Endothelial cell of umbilical vein (primary cell): ENCODE measurements around the gene ZBTB17. TPM values are rescaled to one million over a fixed set of nuclear protein-coding genes. Genes with fewer than 3 reads are reported as not detected.

Experiments
- BruUV-seq: library from RNA; stranded (reverse); fragments of 400-500 nt; replicated peaks from 2 replicates; lab custom pipeline; 2021; lab: Mats Ljungman, UMichigan
- CTCF ChIA-PET: fragments of 300-600, 350-600 bp; sonication (Branson Sonifier 250); formaldehyde crosslinking; loops from one replicate; lab custom pipeline; 2021; ENCODE audit warnings: antibody characterized with exemption, inconsistent platforms; lab: Charles Lee
- POLR2A ChIA-PET: fragments of 300-600, 350-600 bp; sonication (Branson Sonifier 250); formaldehyde crosslinking; loops from one replicate; lab custom pipeline; 2021; ENCODE audit warnings: antibody characterized with exemption, inconsistent platforms; lab: Charles Lee
- DNase-seq: peaks from one replicate; pipeline ENCODE4 v3.0.0-alpha.2; 2011; ENCODE audit warnings: low read depth, low spot score
- FAIRE-seq: peaks from 2 replicates; lab custom pipeline; 2011; peaks lifted over from hg19 to GRCh38; lab: Jason Lieb, UNC
- H2AFZ ChIP-seq: 2 replicates; pipeline ENCODE4 v1.6.0; 2012; ENCODE audit warnings: low read depth, low read length, control low read depth, inconsistent platforms
- H3K27ac ChIP-seq: 2 replicates; pipeline ENCODE4 v1.5.1; 2011; ENCODE audit warnings: low read depth, mild to moderate bottlenecking, control low read depth, low read length, moderate library complexity; ENCODE audit not compliant: insufficient read depth
- H3K27me3 ChIP-seq, 2 experiments: 2 replicates each; pipeline versions ENCODE4 v1.6.0 to v1.6.1; 2011; ENCODE audit warnings: low read length in 2 of 2, mixed read lengths in 1 of 2; ENCODE audit not compliant: control insufficient read depth in 2 of 2, insufficient read depth in 2 of 2
- H3K36me3 ChIP-seq, 2 experiments: 2 replicates in 1 of 2; 3 replicates in 1 of 2; pipeline ENCODE4 v1.5.1; 2011; ENCODE audit warnings: low read length in 2 of 2, mild to moderate bottlenecking in 1 of 2, moderate library complexity in 1 of 2; ENCODE audit not compliant: control insufficient read depth in 2 of 2, insufficient read depth in 2 of 2; ENCODE audit errors: extremely low read depth in 1 of 2
- H3K4me1 ChIP-seq: 3 replicates; pipeline ENCODE4 v1.5.1; 2011; ENCODE audit warnings: mild to moderate bottlenecking, low read length; ENCODE audit not compliant: control insufficient read depth, insufficient read depth; ENCODE audit errors: extremely low read depth
- H3K4me2 ChIP-seq: 2 replicates; pipeline ENCODE4 v1.6.1; 2011; ENCODE audit warnings: low read length, control low read depth, mixed read lengths; ENCODE audit not compliant: insufficient read depth
- H3K4me3 ChIP-seq, 3 experiments: fragments of 200-600 bp in 1 of 3; sonication (generic), shearing (Covaris generic) in 1 of 3; replicated peaks in 1 of 3; 2 replicates each; pipeline ENCODE4 v1.5.1; 2011 to 2016; ENCODE audit warnings: control low read depth in 3 of 3, low read length in 3 of 3, mild to moderate bottlenecking in 2 of 3, inconsistent platforms in 1 of 3, low read depth in 1 of 3, moderate library complexity in 1 of 3; ENCODE audit not compliant: insufficient read depth in 1 of 3
- H3K79me2 ChIP-seq: 2 replicates; pipeline ENCODE4 v1.6.0; 2012; ENCODE audit warnings: low read length, inconsistent platforms; ENCODE audit not compliant: control insufficient read depth, insufficient read depth
- H3K9ac ChIP-seq: replicated peaks from 2 replicates; pipeline ENCODE3; 2011; ENCODE audit warnings: low read length, control low read depth; ENCODE audit not compliant: insufficient read depth; ENCODE audit errors: extremely low read depth
- H3K9me1 ChIP-seq: replicated peaks from 3 replicates; pipeline ENCODE4 v1.6.0; 2011; ENCODE audit warnings: mild to moderate bottlenecking, low read length; ENCODE audit not compliant: control insufficient read depth, insufficient read depth; ENCODE audit errors: extremely low read depth
- H3K9me3 ChIP-seq: replicated peaks from 2 replicates; pipeline ENCODE4 v1.5.1; 2012; ENCODE audit warnings: low read length, inconsistent platforms; ENCODE audit not compliant: control insufficient read depth, insufficient read depth
- H4K20me1 ChIP-seq: replicated peaks from 2 replicates; pipeline ENCODE3; 2011; ENCODE audit warnings: mild to moderate bottlenecking, low read length; ENCODE audit not compliant: control insufficient read depth, insufficient read depth; ENCODE audit errors: extremely low read depth
- EZH2 ChIP-seq: IDR thresholded peaks from 2 replicates; pipeline ENCODE4 v1.6.1; 2012; ENCODE audit warnings: borderline replicate concordance, low read depth, mild to moderate bottlenecking, moderate library complexity, low read length, inconsistent platforms; ENCODE audit not compliant: severe bottlenecking
- FOS ChIP-seq: IDR thresholded peaks from 2 replicates; pipeline ENCODE4 v1.6.1; 2011; ENCODE audit warnings: mild to moderate bottlenecking, low read length, moderate library complexity, borderline replicate concordance; ENCODE audit not compliant: insufficient read depth
- GATA2 ChIP-seq: IDR thresholded peaks from 2 replicates; pipeline ENCODE4 v1.7.0; 2011; ENCODE audit warnings: low read depth, mild to moderate bottlenecking, moderate library complexity, mixed read lengths, low read length; ENCODE audit not compliant: insufficient read length, insufficient read depth
- JUN ChIP-seq: IDR thresholded peaks from 2 replicates; pipeline ENCODE4 v1.6.1; 2011; ENCODE audit warnings: borderline replicate concordance, low read depth; ENCODE audit not compliant: insufficient read length, insufficient read depth
- MYC ChIP-seq: IDR thresholded peaks from one replicate; pipeline ENCODE4 v1.6.1; 2011; ENCODE audit warnings: mild to moderate bottlenecking, low read depth, low read length
- POLR2A ChIP-seq: IDR thresholded peaks from 2 replicates; pipeline ENCODE4 v1.6.1; 2012; ENCODE audit warnings: low read depth, mild to moderate bottlenecking, control low read depth, low read length
- POLR2AphosphoS5 ChIP-seq: IDR thresholded peaks from 2 replicates; pipeline ENCODE4 v1.6.1; 2012; ENCODE audit warnings: low read depth, mild to moderate bottlenecking, control low read depth, low read length, moderate library complexity; ENCODE audit not compliant: insufficient read depth
- dilution Hi-C: fragments of 300-500 bp; cut with MboI; formaldehyde crosslinking; loops from one replicate; pipeline ENCODE4 v1.15.0; 2019; ENCODE audit warnings: low sequenced_read_pairs; ENCODE audit not compliant: extremely low pct_ligation_motif_present
- intact Hi-C: fragments of 100-400 bp; cut with micrococcal nuclease; formaldehyde crosslinking; loops from one replicate; pipeline ENCODE4 v1.10.0; 2022
- polyA plus RNA-seq, 4 experiments: library from polyadenylated mRNA; depleted of rRNA in 3 of 4; stranded (reverse) in 3 of 4; unstranded in 1 of 4; fragments of >200 nt; gene quantifications; 2 replicates each; pipeline versions ENCODE4 v1.2.1 to v1.2.3, GENCODE V29; 2011 to 2012; ENCODE audit warnings: missing spikeins in 1 of 4
- total RNA-seq: library from RNA; stranded (reverse); gene quantifications from 2 replicates; pipeline ENCODE4 v1.2.3, GENCODE V29; 2021
- TF ChIP-seq, protein P1 (sequence below): IDR thresholded peaks from 2 replicates; pipeline ENCODE4 v1.6.1; 2011; ENCODE audit not compliant: insufficient read depth, insufficient read length
- TF ChIP-seq, protein P2 (sequence below), 2 donors: IDR thresholded peaks; 1 replicate in 1 of 2; 2 replicates in 1 of 2; pipeline ENCODE4 v1.5.1; 2011; ENCODE audit warnings: low read length in 2 of 2, mild to moderate bottlenecking in 2 of 2, moderate library complexity in 2 of 2, control low read depth in 1 of 2, inconsistent platforms in 1 of 2, low read depth in 1 of 2; ENCODE audit not compliant: insufficient read depth in 1 of 2; ENCODE audit errors: extremely low read depth in 1 of 2

The ZBTB17 gene
- total and polyA plus RNA-seq, 2 donors (not counting 3 experiments of a cell fraction or from before 2014, with no cell fraction given), result 43.9 to 72.7 TPM

DNA sequence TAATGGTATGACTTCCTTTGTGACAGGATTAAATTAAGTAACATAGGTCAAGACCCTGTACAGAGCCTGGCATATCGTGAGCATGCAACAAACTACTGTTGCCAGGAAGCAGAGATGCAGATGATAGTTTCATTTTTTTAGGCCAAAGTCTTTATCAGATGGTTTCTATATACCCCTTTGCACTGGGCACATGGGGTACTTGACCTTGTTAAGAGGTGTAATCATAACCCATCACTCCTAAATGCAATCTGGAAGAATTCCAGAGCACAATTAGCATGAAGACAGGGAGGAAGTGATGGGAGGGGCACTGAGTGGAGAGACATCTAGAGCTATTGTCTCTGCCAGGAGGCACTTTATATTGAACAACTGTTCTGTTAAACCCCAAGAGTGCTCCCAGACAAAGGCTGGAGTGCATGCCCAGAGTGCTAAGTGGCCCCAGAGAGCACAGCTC, 22.1 kb downstream of the ZBTB17 start:
- POLR2A ChIA-PET, result no interaction called here
- no TSS peak for BruUV-seq

DNA sequence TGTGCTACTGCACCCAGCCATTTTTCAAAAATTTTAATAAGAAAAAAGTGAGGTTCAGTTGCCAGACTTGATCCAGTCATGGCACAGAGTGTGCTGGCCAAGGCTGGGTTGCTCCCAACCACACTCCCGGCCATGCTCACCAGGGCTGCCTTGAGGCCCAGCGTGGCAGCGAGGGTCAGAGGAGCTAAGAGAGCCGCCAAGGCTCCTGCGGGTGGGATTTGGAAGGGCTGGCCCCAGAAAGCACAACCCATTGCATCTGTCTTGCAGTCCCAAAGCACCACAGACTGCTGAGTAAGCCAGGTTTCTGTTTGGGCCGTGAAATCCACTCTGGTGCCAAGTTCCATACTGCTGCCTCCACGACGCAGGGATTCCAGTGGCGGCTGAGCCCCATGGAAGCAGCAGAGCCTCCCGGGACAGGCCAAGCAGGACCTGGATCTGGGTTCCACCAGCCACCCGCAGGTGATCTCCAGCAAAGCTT, 22.6 kb downstream of the ZBTB17 start:
- no peak overlapping the region for H3K4me3 ChIP-seq
- no peak overlapping the region for H2AFZ ChIP-seq
- no TSS peak for BruUV-seq
- H3K36me3 ChIP-seq, result no peaks in the 10 kb centered on the region
- no peaks in the 10 kb centered on the region for H3K27me3 ChIP-seq
- ChIA-PET POLR2A (no interaction called here), CTCF (interaction anchor here (0.6 to 2.5 kb wide), 5 partner anchors 13 to 161 kb away, joined by 3 to 11 read pairs (median 4); no protein-coding TSS in a partner anchor)
- peak overlapping the region; percentile 75 for H3K27ac ChIP-seq
- peak overlapping the region; percentile 52 for H3K4me2 ChIP-seq
- dilution Hi-C loops (no loop called here), intact Hi-C loops (loop anchor here (2.0 kb wide), 1 partner anchor 41 kb away; no protein-coding TSS in a partner anchor)
- no peak for FAIRE-seq
- peaks cover 57% of the 10 kb centered on the region for H3K79me2 ChIP-seq
- H3K9me3 ChIP-seq, result no peaks in the 10 kb centered on the region
- TF ChIP-seq, protein P1, sequence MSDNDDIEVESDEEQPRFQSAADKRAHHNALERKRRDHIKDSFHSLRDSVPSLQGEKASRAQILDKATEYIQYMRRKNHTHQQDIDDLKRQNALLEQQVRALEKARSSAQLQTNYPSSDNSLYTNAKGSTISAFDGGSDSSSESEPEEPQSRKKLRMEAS, result no peak
- TF ChIP-seq POLR2A (no peak), GATA2 (no peak), JUN (no peak), EZH2 (no peak), FOS (no peak), MYC (no peak), POLR2AphosphoS5 (no peak)
- TF ChIP-seq, protein P2, sequence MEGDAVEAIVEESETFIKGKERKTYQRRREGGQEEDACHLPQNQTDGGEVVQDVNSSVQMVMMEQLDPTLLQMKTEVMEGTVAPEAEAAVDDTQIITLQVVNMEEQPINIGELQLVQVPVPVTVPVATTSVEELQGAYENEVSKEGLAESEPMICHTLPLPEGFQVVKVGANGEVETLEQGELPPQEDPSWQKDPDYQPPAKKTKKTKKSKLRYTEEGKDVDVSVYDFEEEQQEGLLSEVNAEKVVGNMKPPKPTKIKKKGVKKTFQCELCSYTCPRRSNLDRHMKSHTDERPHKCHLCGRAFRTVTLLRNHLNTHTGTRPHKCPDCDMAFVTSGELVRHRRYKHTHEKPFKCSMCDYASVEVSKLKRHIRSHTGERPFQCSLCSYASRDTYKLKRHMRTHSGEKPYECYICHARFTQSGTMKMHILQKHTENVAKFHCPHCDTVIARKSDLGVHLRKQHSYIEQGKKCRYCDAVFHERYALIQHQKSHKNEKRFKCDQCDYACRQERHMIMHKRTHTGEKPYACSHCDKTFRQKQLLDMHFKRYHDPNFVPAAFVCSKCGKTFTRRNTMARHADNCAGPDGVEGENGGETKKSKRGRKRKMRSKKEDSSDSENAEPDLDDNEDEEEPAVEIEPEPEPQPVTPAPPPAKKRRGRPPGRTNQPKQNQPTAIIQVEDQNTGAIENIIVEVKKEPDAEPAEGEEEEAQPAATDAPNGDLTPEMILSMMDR (IDR thresholded peaks at IDR 0.05; ENCODE audit: extremely low read depth in 1 of 2, insufficient read depth in 1 of 2, low read depth in 1 of 2, low read length in 2 of 2), result no peak
- H3K9me1 ChIP-seq, result no peaks in the 10 kb centered on the region
- peak; percentile 32 for DNase-seq
- H3K4me1 ChIP-seq, result peaks cover 78% of the 10 kb centered on the region
- H4K20me1 ChIP-seq, result no peaks in the 10 kb centered on the region
- peak overlapping the region; percentile 23 for H3K9ac ChIP-seq

More for the DNA sequence above, 22.1 kb downstream of the ZBTB17 start:
- H3K9ac ChIP-seq, result no peak overlapping the region
- intact Hi-C loops (loop anchor here (2.0 kb wide), 1 partner anchor 41 kb away; no protein-coding TSS in a partner anchor), dilution Hi-C loops (no loop called here)
- H3K79me2 ChIP-seq, result peaks cover 61% of the 10 kb centered on the region
- no peak overlapping the region for H3K4me3 ChIP-seq
- H2AFZ ChIP-seq, result no peak overlapping the region
- H3K27me3 ChIP-seq, result no peaks in the 10 kb centered on the region
- no peaks in the 10 kb centered on the region for H4K20me1 ChIP-seq
- TF ChIP-seq MYC, result no peak
- no peak for TF ChIP-seq FOS
- peak; percentile 32 for TF ChIP-seq GATA2
- H3K4me1 ChIP-seq, result peaks cover 79% of the 10 kb centered on the region
- DNase-seq (peak; percentile 35), FAIRE-seq (peak; percentile 79)
- peak overlapping the region; percentile 75 for H3K27ac ChIP-seq
- H3K9me1 ChIP-seq, result no peaks in the 10 kb centered on the region
- H3K4me2 ChIP-seq, result peak overlapping the region; percentile 52
- H3K9me3 ChIP-seq, result no peaks in the 10 kb centered on the region
- CTCF ChIA-PET, result interaction anchor here (0.6 to 1.1 kb wide), 4 partner anchors 13 to 162 kb away, joined by 3 to 4 read pairs (median 4); no protein-coding TSS in a partner anchor
- no peaks in the 10 kb centered on the region for H3K36me3 ChIP-seq
